Measurements from ENCODE around the gene ZC2HC1C.

Gene ZC2HC1C

GRCh38 chr14:75069121-75069810 is at the start of gene ZC2HC1C:
ZC2HC1C (plus strand) TSS chr14:75069641; CDS start chr14:75070574, 933 bp downstream.
- DNase-seq (ENCODE audit: low read depth in 2 of 2): peak; percentile 35 to 63

- DNase-seq (ENCODE audit: low read depth in 2 of 2): no peak
These were observed 46.8 kb upstream of the ZC2HC1C start for GRCh38 chr14:75022655-75023054.

GRCh38 chr14:75023108-75023507 is 46.3 kb upstream of the ZC2HC1C start:
- no peak for DNase-seq (ENCODE audit: low read depth in 2 of 2)

GRCh38 chr14:75025082-75025481 is 44.4 kb upstream of the ZC2HC1C start:
- DNase-seq (ENCODE audit: low read depth in 2 of 2): no peak

- no peak for DNase-seq (ENCODE audit: low read depth in 2 of 2)
These were observed 43.6 kb upstream of the ZC2HC1C start for GRCh38 chr14:75025876-75026275.

GRCh38 chr14:75030147-75030546 is 39.3 kb upstream of the ZC2HC1C start:
- DNase-seq (ENCODE audit: low read depth in 2 of 2): no peak

- no peak for DNase-seq (ENCODE audit: low read depth in 2 of 2)
These were observed 36.5 kb upstream of the ZC2HC1C start for GRCh38 chr14:75032939-75033338.

- DNase-seq (ENCODE audit: low read depth in 2 of 2): no peak
These were observed 28.9 kb upstream of the ZC2HC1C start for GRCh38 chr14:75040507-75040906.

GRCh38 chr14:75040959-75041358 is 28.5 kb upstream of the ZC2HC1C start:
- no peak for DNase-seq (ENCODE audit: low read depth in 2 of 2)

GRCh38 chr14:75041613-75042012 is 27.8 kb upstream of the ZC2HC1C start:
- DNase-seq (ENCODE audit: low read depth in 2 of 2): no peak

GRCh38 chr14:75042035-75042434 is 27.4 kb upstream of the ZC2HC1C start:
- no peak for DNase-seq (ENCODE audit: low read depth in 2 of 2)

- DNase-seq (ENCODE audit: low read depth in 2 of 2): no peak
These were observed 25.1 kb upstream of the ZC2HC1C start for GRCh38 chr14:75044322-75044721.

GRCh38 chr14:75044752-75045151 is 24.7 kb upstream of the ZC2HC1C start:
- no peak for DNase-seq (ENCODE audit: low read depth in 2 of 2)

- no peak for DNase-seq (ENCODE audit: low read depth in 2 of 2)
These were observed 23.2 kb upstream of the ZC2HC1C start for GRCh38 chr14:75046275-75046674.

GRCh38 chr14:75046899-75047298 is 22.5 kb upstream of the ZC2HC1C start:
- no peak for DNase-seq (ENCODE audit: low read depth in 2 of 2)

- no peak for DNase-seq (ENCODE audit: low read depth in 2 of 2)
These were observed 21.9 kb upstream of the ZC2HC1C start for GRCh38 chr14:75047506-75047905.

- DNase-seq (ENCODE audit: low read depth in 2 of 2): no peak
These were observed 21.3 kb upstream of the ZC2HC1C start for GRCh38 chr14:75048101-75048500.

- DNase-seq (ENCODE audit: low read depth in 2 of 2): no peak
These were observed 20.3 kb upstream of the ZC2HC1C start for GRCh38 chr14:75049136-75049535.

- DNase-seq (ENCODE audit: low read depth in 2 of 2): no peak
These were observed 19.7 kb upstream of the ZC2HC1C start for GRCh38 chr14:75049731-75050201.

GRCh38 chr14:75050852-75051555 is 18.4 kb upstream of the ZC2HC1C start, which contains the start of gene MLH3:
MLH3 (minus strand) TSS chr14:75051467; CDS start chr14:75049655, 1,812 bp downstream.
- DNase-seq (ENCODE audit: low read depth in 2 of 2): peak; percentile 73 to 76

GRCh38 chr14:75051556-75051899 is 17.9 kb upstream of the ZC2HC1C start:
- DNase-seq (ENCODE audit: low read depth in 2 of 2): no peak

- DNase-seq (ENCODE audit: low read depth in 2 of 2): no peak
These were observed 15.8 kb upstream of the ZC2HC1C start for GRCh38 chr14:75053396-75054291.

Measured in stimulated activated CD4-positive, alpha-beta T cell treated with anti-CD3 and anti-CD28 coated beads, Interleukin-1b, Interleukin-23, amount 100 ng/mL, for 4 hours (primary cell).